GM12878 (cell line): ENCODE results near the gene ZNF644. TPM values are rescaled to one million over a fixed set of nuclear protein-coding genes. Genes with fewer than 3 reads are reported as not detected.

Experiments
- ATAC-seq: fragments of 200-7000 bp; cut with Tn5 transposase; 3 replicates; pipeline ENCODE4 v1.9.1; 2020; ENCODE audit warnings: mild to moderate bottlenecking, moderate library complexity
- BruUV-seq: library from RNA; stranded (reverse); fragments of 400-500 nt; replicated peaks from 2 replicates; lab custom pipeline; 2021; lab: Mats Ljungman, UMichigan
- CTCF ChIA-PET: fragments of 300-600 bp; sonication (Branson Sonifier 250); formaldehyde crosslinking; extraction: SDS; loops from one replicate; lab custom pipeline; 2021; ENCODE audit warnings: inconsistent platforms; lab: Yijun Ruan, JAX
- POLR2A ChIA-PET: fragments of 350-600 bp; formaldehyde crosslinking; extraction: SDS; loops from one replicate; lab custom pipeline; 2021; ENCODE audit warnings: inconsistent platforms; lab: Charles Lee
- RAD21 ChIA-PET: fragments of 300-600 bp; sonication (Branson Sonifier 250); formaldehyde crosslinking; loops from one replicate; lab custom pipeline; 2023; ENCODE audit warnings: antibody characterized with exemption; ENCODE audit not compliant: unreplicated experiment; lab: Charles Lee
- SMC1A ChIA-PET: fragments of 300-600 bp; sonication (Branson Sonifier 250); formaldehyde crosslinking; loops from one replicate; lab custom pipeline; 2023; ENCODE audit not compliant: unreplicated experiment, uncharacterized antibody; lab: Charles Lee
- DNase-seq: peaks from one replicate; pipeline ENCODE4 v3.0.0-alpha.2; 2011; ENCODE audit warnings: low read depth, low spot score
- FAIRE-seq: peaks from 3 replicates; lab custom pipeline; 2011; peaks lifted over from hg19 to GRCh38; lab: Jason Lieb, UNC
- H2AFZ ChIP-seq: 2 replicates; pipeline ENCODE4 v1.6.0; 2011; ENCODE audit warnings: low read depth, low read length, control low read depth; ENCODE audit not compliant: control insufficient read depth
- H3K27ac ChIP-seq: 2 replicates; pipeline ENCODE4 v1.5.1; 2011; ENCODE audit warnings: control low read depth; ENCODE audit not compliant: control insufficient read depth, insufficient read depth
- H3K27me3 ChIP-seq, 2 experiments: replicated peaks in 1 of 2; 2 replicates each; pipeline versions ENCODE4 v1.6.0 to v1.6.1; 2011; ENCODE audit warnings: low read length in 1 of 2; ENCODE audit not compliant: control insufficient read depth in 2 of 2, insufficient read depth in 2 of 2
- H3K36me3 ChIP-seq, 2 experiments: 2 replicates each; pipeline ENCODE4 v1.5.1; 2011; ENCODE audit warnings: low read length in 1 of 2; ENCODE audit not compliant: control insufficient read depth in 2 of 2, insufficient read depth in 2 of 2
- H3K4me1 ChIP-seq: 2 replicates; pipeline ENCODE4 v1.6.1; 2011; ENCODE audit warnings: mild to moderate bottlenecking, low read length, moderate library complexity, mixed read lengths; ENCODE audit not compliant: control insufficient read depth, insufficient read depth
- H3K4me2 ChIP-seq: 2 replicates; pipeline ENCODE4 v1.6.0; 2011; ENCODE audit warnings: control low read depth; ENCODE audit not compliant: control insufficient read depth, insufficient read depth
- H3K4me3 ChIP-seq: fragments of 200-600 bp; sonication (generic); 2 replicates; pipeline ENCODE4 v1.5.1; 2016
- H3K79me2 ChIP-seq: 2 replicates; pipeline ENCODE4 v1.6.0; 2011; ENCODE audit warnings: low read length; ENCODE audit not compliant: control insufficient read depth, insufficient read depth
- H3K9ac ChIP-seq: 2 replicates; pipeline ENCODE4 v1.8.0; 2011; ENCODE audit warnings: low read length, control low read depth, mixed read lengths; ENCODE audit not compliant: control insufficient read depth, insufficient read depth
- H3K9me3 ChIP-seq: replicated peaks from 3 replicates; pipeline ENCODE4 v1.5.1; 2011; ENCODE audit warnings: mild to moderate bottlenecking, low read length; ENCODE audit not compliant: control insufficient read depth, insufficient read depth
- H4K20me1 ChIP-seq: 2 replicates; pipeline ENCODE4 v1.6.0; 2011; ENCODE audit not compliant: control insufficient read depth, insufficient read depth
- KDM1A ChIP-seq: fragments of 200-600 bp; sonication (generic); IDR thresholded peaks from 2 replicates; pipeline ENCODE4 v1.6.1; 2016; ENCODE audit warnings: borderline replicate concordance
- NBN ChIP-seq: fragments of 450-650 bp; IDR thresholded peaks from 2 replicates; pipeline ENCODE4 v1.6.1; 2016
- PAX5 ChIP-seq: IDR thresholded peaks from 2 replicates; pipeline ENCODE4 v1.6.1; 2011; ENCODE audit warnings: low read depth, low read length, borderline replicate concordance
- RB1 ChIP-seq: fragments of 450-650 bp; formaldehyde crosslinking; IDR thresholded peaks from 2 replicates; pipeline ENCODE4 v1.6.1; 2017; ENCODE audit warnings: mild to moderate bottlenecking, borderline replicate concordance
- TCF7 ChIP-seq: IDR thresholded peaks from 2 replicates; pipeline ENCODE4 v1.6.1; 2014; ENCODE audit warnings: antibody characterized with exemption, borderline replicate concordance
- WRNIP1 ChIP-seq: IDR thresholded peaks from 2 replicates; pipeline ENCODE4 v1.6.1; 2011; ENCODE audit warnings: low read depth, low read length, improper control_type of control experiment, borderline replicate concordance
- WGBS: methylation state at CpG from one replicate; pipeline ENCODE4 v1.1.6; 2016; ENCODE audit warnings: low lambda C conversion rate; ENCODE audit not compliant: insufficient replicate concordance, insufficient coverage; ENCODE audit errors: missing lambda C conversion rate; 5-methylcytosine and 5-hydroxymethylcytosine counted together
- in situ Hi-C: fragments of 300-500 bp; cut with MboI; formaldehyde crosslinking; loops from 9 replicates; pipeline ENCODE4 v1.14.3; 2018; ENCODE audit warnings: mixed read lengths
- intact Hi-C: fragments of 100-400 bp; cut with micrococcal nuclease; formaldehyde crosslinking; loops from one replicate; pipeline ENCODE4 v1.14.2; 2022; ENCODE audit not compliant: unreplicated experiment
- polyA plus RNA-seq, 11 experiments: library from polyadenylated mRNA; depleted of rRNA in 4 of 11; unstranded in 6 of 11; stranded (reverse) in 5 of 11; fragments of >200 nt; fragmentation: Nextera tagmentation in 4 of 11; fragmentation: Illumina TruSeq in 1 of 11; extraction: Ambion mirVana in 4 of 11; extraction: Trizol in 1 of 11; gene quantifications; 1 replicate in 1 of 11; 2 replicates in 10 of 11; pipeline versions ENCODE4 v1.2.1 to v1.2.3, GENCODE V29; 2011 to 2016; ENCODE audit warnings: inconsistent platforms in 2 of 11, missing spikeins in 2 of 11, low read depth in 1 of 11
- total RNA-seq, 4 experiments: library from RNA; depleted of rRNA in 3 of 4; stranded (reverse); fragments of >200 nt in 3 of 4; fragmentation: Illumina TruSeq in 1 of 4; extraction: Trizol in 1 of 4; gene quantifications; 2 replicates each; pipeline versions ENCODE4 v1.2.1 to v1.2.3, GENCODE V29; 2013 to 2021

ZNF644 gene
- total and polyA plus RNA-seq, 10 of the 15 experiments (the other 5 are each of a cell fraction or from before 2014, with no cell fraction given): 17.7 to 55.3 (median 29.5) TPM

- in situ Hi-C loops: no loop called here
- H3K27me3 ChIP-seq: no peaks in the 10 kb centered on the region
- ChIA-PET RAD21 (no interaction called here), CTCF (no interaction called here), SMC1A (no interaction called here), POLR2A (interaction anchor here (0.5 kb wide), 1 partner anchor 986 kb away, joined by 6 read pairs; no protein-coding TSS in a partner anchor)
- peaks cover 14% of the 10 kb centered on the region for H3K79me2 ChIP-seq
- DNase-seq (no peak), ATAC-seq (no peak), FAIRE-seq (no peak)
- intact Hi-C loops: no loop called here
- H3K4me2 ChIP-seq: no peak overlapping the region
- 100% methylated on average over 1 of the region's 1 CpG for WGBS
- H3K9ac ChIP-seq: no peak overlapping the region
- no peaks in the 10 kb centered on the region for H4K20me1 ChIP-seq
- H3K9me3 ChIP-seq: no peaks in the 10 kb centered on the region
- no TSS peak for BruUV-seq
- H3K4me3 ChIP-seq: no peak overlapping the region
- H3K27ac ChIP-seq: no peak overlapping the region
- TF ChIP-seq NBN (no peak), TCF7 (no peak), WRNIP1 (no peak), RB1 (no peak), KDM1A (no peak), PAX5 (no peak)
- H3K36me3 ChIP-seq: peaks cover 1 to 28% of the 10 kb centered on the region in 2 experiments
- no peak overlapping the region for H2AFZ ChIP-seq
- H3K4me1 ChIP-seq: no peaks in the 10 kb centered on the region
Measured at GRCh38 chr1:90977522-90977921, 44.3 kb downstream of the ZNF644 start.
